ENCODE data around the gene PITPNC1.
A peak's percentile ranks its signal among the peaks of the same experiment; 100 is the strongest.

Gene PITPNC1

DNA sequence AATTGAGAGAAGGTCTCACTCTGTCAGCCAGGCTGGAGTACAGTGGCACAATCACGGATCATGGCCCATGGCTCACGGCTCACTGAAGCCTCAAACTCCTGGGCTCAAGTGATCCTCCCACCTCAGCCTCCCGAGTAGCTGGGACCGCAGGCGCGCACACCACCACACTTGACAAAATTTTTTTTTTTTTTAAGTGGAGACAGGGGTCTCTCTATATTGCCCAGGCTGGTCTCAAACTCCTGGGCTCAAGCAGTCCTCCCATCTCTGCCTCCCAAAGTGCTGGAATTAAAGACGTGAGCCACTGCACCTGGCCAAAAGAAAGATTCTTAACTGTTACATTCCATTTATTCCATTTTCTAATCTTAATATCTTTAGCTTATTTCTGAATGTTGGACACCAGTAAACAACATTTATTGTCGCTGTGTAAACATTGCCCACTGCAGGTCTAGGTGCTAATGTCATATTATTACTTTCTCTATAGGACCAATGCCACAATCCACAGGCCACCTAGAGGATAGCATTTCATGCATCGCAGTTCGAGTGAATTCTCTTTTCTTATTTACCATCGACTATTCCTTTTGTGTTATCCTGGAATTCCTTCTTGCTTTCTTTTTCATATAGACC lies 123.7 kb downstream of the PITPNC1 start:
- DNase-seq (ENCODE audit: low read depth) = no peak
- TF ChIP-seq, protein P1, sequence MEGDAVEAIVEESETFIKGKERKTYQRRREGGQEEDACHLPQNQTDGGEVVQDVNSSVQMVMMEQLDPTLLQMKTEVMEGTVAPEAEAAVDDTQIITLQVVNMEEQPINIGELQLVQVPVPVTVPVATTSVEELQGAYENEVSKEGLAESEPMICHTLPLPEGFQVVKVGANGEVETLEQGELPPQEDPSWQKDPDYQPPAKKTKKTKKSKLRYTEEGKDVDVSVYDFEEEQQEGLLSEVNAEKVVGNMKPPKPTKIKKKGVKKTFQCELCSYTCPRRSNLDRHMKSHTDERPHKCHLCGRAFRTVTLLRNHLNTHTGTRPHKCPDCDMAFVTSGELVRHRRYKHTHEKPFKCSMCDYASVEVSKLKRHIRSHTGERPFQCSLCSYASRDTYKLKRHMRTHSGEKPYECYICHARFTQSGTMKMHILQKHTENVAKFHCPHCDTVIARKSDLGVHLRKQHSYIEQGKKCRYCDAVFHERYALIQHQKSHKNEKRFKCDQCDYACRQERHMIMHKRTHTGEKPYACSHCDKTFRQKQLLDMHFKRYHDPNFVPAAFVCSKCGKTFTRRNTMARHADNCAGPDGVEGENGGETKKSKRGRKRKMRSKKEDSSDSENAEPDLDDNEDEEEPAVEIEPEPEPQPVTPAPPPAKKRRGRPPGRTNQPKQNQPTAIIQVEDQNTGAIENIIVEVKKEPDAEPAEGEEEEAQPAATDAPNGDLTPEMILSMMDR (conservative IDR thresholded peaks at IDR 0.05; ENCODE audit: control insufficient read depth, insufficient read depth, low read depth, low read length) = no peak
- H3K4me3 ChIP-seq (ENCODE audit: control insufficient read depth, low read depth, low read length) = no peak overlapping the region

GRCh38 chr17:67502151-67502550 lies 125.1 kb downstream of the PITPNC1 start:
- H3K4me3 ChIP-seq (ENCODE audit: control insufficient read depth, low read depth, low read length) = no peak overlapping the region
- TF ChIP-seq, protein P1 (conservative IDR thresholded peaks at IDR 0.05; ENCODE audit: control insufficient read depth, insufficient read depth, low read depth, low read length) = no peak
- DNase-seq (ENCODE audit: low read depth) = no peak

DNA sequence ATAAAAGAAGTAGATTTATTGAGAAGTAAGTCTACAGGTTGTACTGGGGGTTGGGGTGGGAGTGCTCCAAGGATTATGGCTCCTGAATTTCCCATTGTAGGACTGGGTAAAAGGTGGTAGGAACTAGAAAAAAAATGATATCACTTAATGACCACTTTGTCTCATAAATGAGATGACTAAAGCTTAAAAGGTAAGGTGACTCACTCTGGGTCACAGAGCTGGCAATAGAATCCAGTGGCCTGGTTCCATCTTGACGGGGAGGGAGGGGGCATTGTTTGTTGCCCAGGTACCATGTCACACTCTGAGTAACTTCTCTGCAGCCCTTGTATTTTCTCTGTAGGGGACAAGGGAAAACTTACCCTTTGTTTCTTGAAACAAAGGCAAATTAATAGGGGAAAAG lies 126.1 kb downstream of the PITPNC1 start:
- peak; percentile 79 for DNase-seq (ENCODE audit: low read depth)
- TF ChIP-seq, protein P1 (conservative IDR thresholded peaks at IDR 0.05; ENCODE audit: control insufficient read depth, insufficient read depth, low read depth, low read length) = no peak

GRCh38 chr17:67503739-67504138 lies 126.7 kb downstream of the PITPNC1 start:
- no peak for DNase-seq (ENCODE audit: low read depth)
- no peak overlapping the region for H3K4me3 ChIP-seq (ENCODE audit: control insufficient read depth, low read depth, low read length)
- TF ChIP-seq, protein P1 (conservative IDR thresholded peaks at IDR 0.05; ENCODE audit: control insufficient read depth, insufficient read depth, low read depth, low read length) = no peak

More for the DNA sequence above, 126.1 kb downstream of the PITPNC1 start:
- H3K4me3 ChIP-seq (ENCODE audit: control insufficient read depth, low read depth, low read length) = no peak overlapping the region

GRCh38 chr17:67504182-67504581 lies 127.1 kb downstream of the PITPNC1 start:
- no peak for DNase-seq (ENCODE audit: low read depth)
- TF ChIP-seq, protein P1 (conservative IDR thresholded peaks at IDR 0.05; ENCODE audit: control insufficient read depth, insufficient read depth, low read depth, low read length) = no peak
- no peak overlapping the region for H3K4me3 ChIP-seq (ENCODE audit: control insufficient read depth, low read depth, low read length)

- TF ChIP-seq, protein P1 (conservative IDR thresholded peaks at IDR 0.05; ENCODE audit: control insufficient read depth, insufficient read depth, low read depth, low read length) = no peak
- peak; percentile 84 for DNase-seq (ENCODE audit: low read depth)
- no peak overlapping the region for H3K4me3 ChIP-seq (ENCODE audit: control insufficient read depth, low read depth, low read length)
Observed at GRCh38 chr17:67506966-67507365, 129.9 kb downstream of the PITPNC1 start.

Measured in fibroblast of mammary gland (primary cell).